Stimulated activated naive CD8-positive, alpha-beta T cell treated with anti-CD3 and anti-CD28 coated beads, Interleukin-15, amount 100 ng/mL, for 72 hours (primary cell): ENCODE data around the gene NOM1.
A peak's percentile ranks its signal among the peaks of the same experiment; 100 is the strongest.
"Not testable (repeated sequence)": the region's sequence is repeated elsewhere in the genome, so short reads cannot be mapped to it uniquely, and the experiment has no call there.

Experiments used
- ATAC-seq: fragments of 150-1000 bp; cut with Tn5 transposase; 2 replicates; pipeline ENCODE4 v1.10.0; 2021; ENCODE audit warnings: mild to moderate bottlenecking, moderate library complexity
- DNase-seq, 2 donors: peaks; one replicate each; pipeline ENCODE4 v3.0.0; 2021 to 2022
- H3K27ac Mint-ChIP-seq, 2 donors: one replicate each; pipeline ENCODE4 v1.8.0; 2022; ENCODE audit warnings: mild to moderate bottlenecking in 2 of 2, mixed read lengths in 2 of 2, moderate library complexity in 2 of 2
- H3K27me3 Mint-ChIP-seq: one replicate; pipeline ENCODE4 v1.8.0; 2022; ENCODE audit warnings: mixed read lengths
- H3K4me1 Mint-ChIP-seq: one replicate; pipeline ENCODE4 v1.8.0; 2022; ENCODE audit warnings: mild to moderate bottlenecking, mixed read lengths
- H3K4me3 Mint-ChIP-seq, 2 donors: one replicate each; pipeline ENCODE4 v1.8.0; 2022; ENCODE audit warnings: mild to moderate bottlenecking in 2 of 2, mixed read lengths in 2 of 2, moderate library complexity in 1 of 2
- H3K9me3 Mint-ChIP-seq, 2 donors: one replicate each; pipeline ENCODE4 v1.8.0; 2022; ENCODE audit warnings: mixed read lengths in 2 of 2

Gene NOM1

GRCh38 chr7:156950381-156950858 lies 908 bp downstream of the NOM1 start:
- Mint-ChIP-seq H3K4me3 (peak overlapping the region; percentile 94 to 97), H3K27ac (peak overlapping the region; percentile 96 to 97), H3K4me1 (peaks cover 53% of the 10 kb centered on the region), H3K27me3 (peaks cover 25% of the 10 kb centered on the region), H3K9me3 (no peaks in the 10 kb centered on the region)
- DNase-seq (no peak), ATAC-seq (no peak)

GRCh38 chr7:156953215-156953614 lies 3.7 kb downstream of the NOM1 start:
- not testable (repeated sequence) for ATAC-seq, H3K9me3 Mint-ChIP-seq, DNase-seq, H3K27ac Mint-ChIP-seq, H3K4me3 Mint-ChIP-seq, H3K27me3 Mint-ChIP-seq
- H3K4me1 Mint-ChIP-seq, result peaks cover 55% of the 10 kb centered on the region

- Mint-ChIP-seq H3K4me1 (peaks cover 55% of the 10 kb centered on the region), H3K9me3 (no peaks in the 10 kb centered on the region), H3K4me3 (no peak overlapping the region), H3K27ac (no peak overlapping the region), H3K27me3 (no peaks in the 10 kb centered on the region)
- ATAC-seq, result no peak
- DNase-seq, result no peak
Observed at GRCh38 chr7:156954941-156955340, 5.4 kb downstream of the NOM1 start.

- Mint-ChIP-seq H3K27ac (peak overlapping the region in 1 of 2 donors; percentile 88), H3K4me3 (no peak overlapping the region), H3K4me1 (peaks cover 50% of the 10 kb centered on the region), H3K9me3 (no peaks in the 10 kb centered on the region), H3K27me3 (no peaks in the 10 kb centered on the region)
- no peak for ATAC-seq
- no peak for DNase-seq
Observed at GRCh38 chr7:156956727-156957126, 7.2 kb downstream of the NOM1 start.

GRCh38 chr7:156962145-156962544 lies 12.6 kb downstream of the NOM1 start:
- H3K4me3 Mint-ChIP-seq, result no peak overlapping the region
- ATAC-seq (no peak), DNase-seq (no peak)
- no peaks in the 10 kb centered on the region for H3K9me3 Mint-ChIP-seq
- H3K27ac Mint-ChIP-seq, result no peak overlapping the region
- peaks cover 17% of the 10 kb centered on the region for H3K4me1 Mint-ChIP-seq
- H3K27me3 Mint-ChIP-seq, result no peaks in the 10 kb centered on the region

- H3K9me3 Mint-ChIP-seq, result no peaks in the 10 kb centered on the region
- DNase-seq (no peak), ATAC-seq (no peak)
- no peak overlapping the region for H3K4me3 Mint-ChIP-seq
- H3K27ac Mint-ChIP-seq, result peak overlapping the region in 1 of 2 donors; percentile 78
- H3K27me3 Mint-ChIP-seq, result no peaks in the 10 kb centered on the region
- peaks cover 17% of the 10 kb centered on the region for H3K4me1 Mint-ChIP-seq
Observed at GRCh38 chr7:156962897-156963296, 13.4 kb downstream of the NOM1 start.

GRCh38 chr7:156963472-156963871 lies 14.0 kb downstream of the NOM1 start:
- ATAC-seq, result no peak
- no peaks in the 10 kb centered on the region for H3K27me3 Mint-ChIP-seq
- DNase-seq, result no peak
- peaks cover 17% of the 10 kb centered on the region for H3K4me1 Mint-ChIP-seq
- H3K4me3 Mint-ChIP-seq, result no peak overlapping the region
- H3K9me3 Mint-ChIP-seq, result no peaks in the 10 kb centered on the region
- no peak overlapping the region for H3K27ac Mint-ChIP-seq

- H3K4me1 Mint-ChIP-seq, result peaks cover 17% of the 10 kb centered on the region
- H3K9me3 Mint-ChIP-seq, result no peaks in the 10 kb centered on the region
- no peak overlapping the region for H3K4me3 Mint-ChIP-seq
- H3K27me3 Mint-ChIP-seq, result no peaks in the 10 kb centered on the region
- no peak for ATAC-seq
- DNase-seq, result no peak
- H3K27ac Mint-ChIP-seq, result peak overlapping the region in 1 of 2 donors; percentile 74
Observed at GRCh38 chr7:156964971-156965370, 15.5 kb downstream of the NOM1 start.

- H3K9me3 Mint-ChIP-seq, result no peaks in the 10 kb centered on the region
- H3K4me1 Mint-ChIP-seq, result peaks cover 5% of the 10 kb centered on the region
- no peaks in the 10 kb centered on the region for H3K27me3 Mint-ChIP-seq
- ATAC-seq (no peak), DNase-seq (no peak)
- H3K27ac Mint-ChIP-seq, result no peak overlapping the region
- no peak overlapping the region for H3K4me3 Mint-ChIP-seq
Observed at GRCh38 chr7:156966387-156966786, 16.9 kb downstream of the NOM1 start.

- H3K9me3 Mint-ChIP-seq, result no peaks in the 10 kb centered on the region
- no peak overlapping the region for H3K4me3 Mint-ChIP-seq
- no peaks in the 10 kb centered on the region for H3K27me3 Mint-ChIP-seq
- H3K27ac Mint-ChIP-seq, result no peak overlapping the region
- DNase-seq (no peak), ATAC-seq (no peak)
- peaks cover 5% of the 10 kb centered on the region for H3K4me1 Mint-ChIP-seq
Observed at GRCh38 chr7:156968183-156968582, 18.7 kb downstream of the NOM1 start.

- no peak overlapping the region for H3K27ac Mint-ChIP-seq
- DNase-seq (no peak), ATAC-seq (no peak)
- no peak overlapping the region for H3K4me3 Mint-ChIP-seq
- no peaks in the 10 kb centered on the region for H3K4me1 Mint-ChIP-seq
- H3K27me3 Mint-ChIP-seq, result no peaks in the 10 kb centered on the region
- no peaks in the 10 kb centered on the region for H3K9me3 Mint-ChIP-seq
Observed at GRCh38 chr7:156969972-156970420, 20.5 kb downstream of the NOM1 start.

GRCh38 chr7:156975620-156976019 lies 26.1 kb downstream of the NOM1 start:
- Mint-ChIP-seq H3K27ac (no peak overlapping the region), H3K4me1 (no peaks in the 10 kb centered on the region)
- no peak for ATAC-seq

GRCh38 chr7:156979007-156979606 lies 29.6 kb downstream of the NOM1 start:
- no peak overlapping the region for H3K27ac Mint-ChIP-seq
- no peaks in the 10 kb centered on the region for H3K27me3 Mint-ChIP-seq
- peaks cover 9 to 11% of the 10 kb centered on the region in 2 donors for H3K9me3 Mint-ChIP-seq
- no peak for ATAC-seq
- no peak for DNase-seq
- no peak overlapping the region for H3K4me3 Mint-ChIP-seq
- H3K4me1 Mint-ChIP-seq, result no peaks in the 10 kb centered on the region

More at GRCh38 chr7:156975620-156976019, 26.1 kb downstream of the NOM1 start:
- Mint-ChIP-seq H3K27me3 (no peaks in the 10 kb centered on the region), H3K9me3 (peaks cover 9 to 11% of the 10 kb centered on the region in 2 donors), H3K4me3 (no peak overlapping the region)
- DNase-seq, result no peak

- no peak overlapping the region for H3K27ac Mint-ChIP-seq
- H3K4me3 Mint-ChIP-seq, result no peak overlapping the region
- no peaks in the 10 kb centered on the region for H3K27me3 Mint-ChIP-seq
- no peak for DNase-seq
- peaks cover 9 to 11% of the 10 kb centered on the region in 2 donors for H3K9me3 Mint-ChIP-seq
- H3K4me1 Mint-ChIP-seq, result no peaks in the 10 kb centered on the region
- ATAC-seq, result no peak
Observed at GRCh38 chr7:156979711-156980110, 30.2 kb downstream of the NOM1 start.

GRCh38 chr7:156984174-156984891 lies 34.8 kb downstream of the NOM1 start:
- ATAC-seq (no peak), DNase-seq (no peak)
- H3K27me3 Mint-ChIP-seq, result no peaks in the 10 kb centered on the region
- no peaks in the 10 kb centered on the region for H3K4me1 Mint-ChIP-seq
- no peak overlapping the region for H3K27ac Mint-ChIP-seq
- H3K9me3 Mint-ChIP-seq, result peaks cover 6% of the 10 kb centered on the region in 2 donors
- no peak overlapping the region for H3K4me3 Mint-ChIP-seq
